Stimulated activated CD8-positive, alpha-beta memory T cell treated with anti-CD3 and anti-CD28 coated beads, Interleukin-12 subunit alpha, Interleukin-12 subunit beta, amount 100 ng/mL, for 1 hour (primary cell): ENCODE data around the gene HOXC12.

ENCODE experiments used
- DNase-seq: peaks from one replicate; pipeline ENCODE4 v3.0.0-alpha.2; 2020; ENCODE audit warnings: low read depth

Gene HOXC12

GRCh38 chr12:53972152-53972702 lies 17.5 kb downstream of the HOXC12 start:
- no peak for DNase-seq

DNA sequence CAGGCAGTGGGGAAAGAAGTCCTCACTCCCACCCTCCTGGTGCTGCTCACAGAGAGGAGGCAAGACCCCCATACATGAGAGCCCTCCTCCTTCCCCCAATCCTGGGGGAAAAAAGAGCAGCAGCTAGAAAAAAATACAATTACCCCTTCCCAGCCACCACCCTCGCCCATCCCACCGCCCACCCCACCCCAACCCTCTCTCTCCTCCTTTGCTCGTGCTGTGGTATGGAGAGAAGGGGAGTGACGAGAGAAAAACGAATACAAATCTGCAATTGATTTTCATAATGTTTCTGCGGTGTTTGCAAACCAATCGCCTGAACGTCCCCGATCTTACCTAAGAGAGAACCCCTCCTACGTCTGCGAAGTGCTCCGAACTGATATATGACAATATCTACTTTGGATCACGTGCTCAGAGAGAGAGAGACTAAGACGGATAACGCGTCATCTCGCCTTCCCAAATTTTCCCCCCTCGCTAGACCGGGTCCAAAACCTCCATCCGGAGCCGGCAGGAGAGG lies 18.1 kb downstream of the HOXC12 start, which contains the start of gene HOXC11:
Gene HOXC11, plus strand, starts transcription at position 405 of the 514 bp plus-strand sequence. CDS start 116 bp downstream, outside the sequence.
- DNase-seq, result no peak

- DNase-seq, result no peak
Observed at GRCh38 chr12:53973236-53974042, 18.7 kb downstream of the HOXC12 start.

- no peak for DNase-seq
Observed at GRCh38 chr12:53974084-53975063, 19.7 kb downstream of the HOXC12 start, which contains the start of gene HOTAIR. HOTAIR (minus strand) TSS chr12:53974954.

- DNase-seq, result no peak
Observed at GRCh38 chr12:53975064-53975471, 20.4 kb downstream of the HOXC12 start.

DNA sequence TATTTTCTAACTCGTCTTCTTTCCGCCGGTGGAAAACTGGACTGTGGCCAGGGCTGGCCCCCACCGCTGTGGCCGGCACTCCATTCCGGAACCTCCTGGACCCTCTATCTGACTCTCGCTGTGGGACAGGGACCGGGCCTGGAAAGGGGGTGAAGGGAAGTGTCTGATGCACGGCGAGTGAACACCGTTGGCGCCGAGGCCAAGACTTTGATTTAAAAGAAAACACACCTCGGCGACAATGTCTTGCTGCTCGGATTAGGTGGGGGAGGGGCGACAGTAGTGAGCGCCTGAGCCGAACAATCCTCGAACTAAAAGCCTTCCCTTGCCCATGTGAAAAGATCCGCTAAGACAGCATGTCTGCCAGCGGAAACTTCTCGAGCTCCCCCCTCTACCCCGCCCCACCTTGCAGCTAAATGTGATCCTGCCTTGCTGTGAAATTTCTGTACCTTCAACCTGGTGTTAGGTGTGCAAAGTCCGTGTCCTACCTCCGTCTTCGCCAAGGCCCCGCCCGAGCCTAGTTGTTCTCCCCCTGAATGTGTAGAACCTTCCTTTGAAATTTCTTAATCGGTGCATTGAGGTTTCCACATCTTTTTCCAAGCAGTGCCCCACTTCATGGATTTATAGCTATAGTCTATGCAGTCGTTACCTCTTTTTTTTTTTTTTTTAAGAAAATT lies 20.9 kb downstream of the HOXC12 start:
- no peak for DNase-seq

DNA sequence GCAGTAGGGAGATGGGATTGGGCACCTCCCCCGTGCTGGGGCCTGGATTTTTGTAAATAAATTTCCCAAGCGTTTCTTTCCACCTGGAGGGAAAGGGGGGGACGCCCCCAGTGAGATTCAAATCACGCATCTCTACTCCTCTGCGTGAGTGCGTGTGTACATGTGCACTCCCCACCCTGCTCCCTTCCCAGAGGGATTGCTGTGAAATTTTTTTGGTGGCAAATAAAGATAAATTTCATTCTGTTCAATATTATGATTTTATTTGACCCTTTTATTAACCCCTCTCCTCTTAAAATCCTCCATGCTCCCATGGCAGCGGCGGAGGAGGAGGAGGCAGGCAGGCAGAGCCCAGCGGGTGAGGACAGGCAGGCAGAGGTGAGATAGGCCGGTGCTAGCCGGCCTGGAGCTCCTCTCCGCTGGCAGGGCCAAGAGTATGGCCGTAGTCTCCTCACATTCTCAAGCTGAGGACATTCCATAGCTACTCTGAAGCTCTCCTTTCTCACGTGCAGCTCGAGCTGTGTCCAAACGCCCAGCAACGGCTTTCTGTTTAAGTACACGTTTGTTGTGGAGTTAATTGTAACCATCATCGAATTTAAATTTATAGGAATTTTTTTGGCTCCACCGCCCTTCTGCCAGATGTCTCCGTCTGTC lies 21.6 kb downstream of the HOXC12 start:
- DNase-seq, result no peak

DNA sequence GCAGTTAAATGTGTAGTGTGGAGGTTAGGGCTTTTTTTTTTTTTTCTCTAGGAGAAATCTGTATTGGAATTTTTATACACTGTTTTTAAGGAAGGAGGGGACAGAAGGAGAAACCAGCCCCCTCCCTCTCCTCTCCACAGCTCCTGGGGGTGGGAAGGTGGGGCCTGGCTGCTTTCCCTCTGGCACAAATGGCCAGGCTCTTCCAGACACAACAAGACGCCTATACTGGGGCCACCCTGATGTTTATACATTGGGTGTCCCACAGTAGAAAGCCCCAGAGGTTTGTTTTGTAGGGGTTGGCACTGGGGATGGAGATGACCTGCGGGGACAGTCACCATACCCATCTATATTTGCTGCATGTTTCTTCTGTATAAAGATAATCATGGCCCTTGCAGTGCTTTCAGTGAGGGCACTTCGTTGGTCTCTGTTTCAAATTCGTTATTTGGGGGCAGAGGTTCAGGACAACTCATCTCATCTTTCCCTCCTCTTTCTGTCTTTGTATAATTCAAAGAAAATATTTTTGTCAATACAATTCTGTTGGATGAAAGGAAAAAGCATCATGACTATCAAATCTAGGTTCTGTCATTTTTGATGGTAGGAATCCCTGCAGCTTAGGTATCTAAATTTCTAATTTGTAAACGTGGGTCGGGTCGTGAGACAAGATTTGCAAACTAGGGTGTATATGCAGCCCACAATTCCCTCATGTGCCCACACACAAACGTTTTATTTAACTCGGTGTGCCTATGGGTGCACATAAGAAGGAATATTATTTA lies 22.3 kb downstream of the HOXC12 start:
- DNase-seq, result no peak

GRCh38 chr12:53977596-53978445 lies 23.1 kb downstream of the HOXC12 start:
- DNase-seq, result no peak

DNA sequence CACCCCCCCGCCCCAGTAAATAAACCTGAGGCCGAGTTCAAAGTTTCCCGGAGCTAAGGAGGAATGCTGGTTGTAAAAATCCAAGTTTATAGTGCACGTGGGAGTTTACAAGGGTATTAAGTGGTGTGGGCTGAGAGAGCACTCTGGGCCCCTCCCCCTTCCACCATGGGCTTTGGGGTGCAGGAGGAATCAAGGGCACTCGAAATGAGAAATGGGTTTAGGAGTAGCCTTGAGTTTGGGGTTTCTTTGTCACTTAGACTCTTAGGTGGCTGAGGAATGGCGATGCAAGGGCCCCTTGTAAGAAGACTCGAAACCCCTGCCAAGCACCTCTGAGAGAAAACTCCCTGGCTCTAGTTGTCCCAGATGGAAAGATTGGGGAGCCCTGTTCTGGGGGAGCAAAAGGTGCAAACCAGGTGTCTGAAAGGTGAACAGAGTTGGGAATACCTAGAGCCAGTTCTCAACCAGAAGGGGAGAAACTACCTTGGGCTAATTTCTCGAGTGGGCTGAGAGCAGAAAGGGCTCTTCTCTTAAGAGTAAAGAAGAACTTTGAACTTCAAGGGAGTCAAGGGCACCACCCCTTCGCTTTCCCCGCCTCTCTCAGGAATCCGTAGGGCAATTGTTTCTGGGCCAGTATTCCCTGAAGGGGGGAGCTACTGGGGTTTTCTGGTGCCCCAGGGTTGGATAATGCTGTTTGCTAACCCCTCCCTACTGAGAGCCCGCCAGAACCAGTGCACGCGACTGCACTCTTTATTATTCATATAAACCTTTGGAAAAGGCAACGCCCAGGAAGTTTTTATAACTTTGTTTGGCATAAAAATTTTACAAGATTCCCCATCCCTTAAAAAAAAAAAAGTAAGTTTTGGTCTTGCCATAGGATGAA lies 24.0 kb downstream of the HOXC12 start:
- no peak for DNase-seq

DNA sequence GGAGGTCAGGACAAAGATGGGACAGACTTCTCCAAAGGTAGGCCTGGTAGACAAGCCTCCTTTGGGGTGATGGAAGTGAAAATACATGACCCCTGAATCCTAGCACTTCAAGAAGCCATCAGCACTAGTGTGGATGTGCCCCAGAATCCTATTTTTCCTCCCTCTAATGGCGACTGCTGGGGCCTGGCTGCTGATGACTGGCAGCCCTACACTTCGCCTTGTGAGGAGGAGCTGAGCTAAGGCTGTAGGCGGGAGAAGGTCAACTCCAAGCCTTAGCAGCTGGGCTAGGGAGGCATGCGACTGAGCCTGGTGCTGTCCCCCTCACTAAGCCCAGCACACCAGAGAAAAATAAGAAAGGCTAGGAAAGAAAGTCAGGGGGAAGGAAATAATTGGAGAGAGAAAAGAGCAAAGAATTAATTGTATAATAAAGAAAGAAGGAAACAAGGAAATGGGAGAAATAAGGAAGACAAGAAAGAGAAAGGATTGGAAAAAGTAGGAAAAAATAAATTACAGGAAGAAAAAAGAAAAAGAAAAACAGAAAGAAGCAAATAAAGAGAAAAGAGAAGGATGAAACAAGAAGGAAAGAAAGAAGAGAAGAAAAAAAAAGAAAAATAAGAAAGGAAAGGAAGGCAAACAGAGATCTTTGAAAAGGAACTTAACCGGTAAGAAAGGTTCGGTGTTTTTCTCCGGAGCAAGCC lies 25.6 kb downstream of the HOXC12 start:
- no peak for DNase-seq

DNA sequence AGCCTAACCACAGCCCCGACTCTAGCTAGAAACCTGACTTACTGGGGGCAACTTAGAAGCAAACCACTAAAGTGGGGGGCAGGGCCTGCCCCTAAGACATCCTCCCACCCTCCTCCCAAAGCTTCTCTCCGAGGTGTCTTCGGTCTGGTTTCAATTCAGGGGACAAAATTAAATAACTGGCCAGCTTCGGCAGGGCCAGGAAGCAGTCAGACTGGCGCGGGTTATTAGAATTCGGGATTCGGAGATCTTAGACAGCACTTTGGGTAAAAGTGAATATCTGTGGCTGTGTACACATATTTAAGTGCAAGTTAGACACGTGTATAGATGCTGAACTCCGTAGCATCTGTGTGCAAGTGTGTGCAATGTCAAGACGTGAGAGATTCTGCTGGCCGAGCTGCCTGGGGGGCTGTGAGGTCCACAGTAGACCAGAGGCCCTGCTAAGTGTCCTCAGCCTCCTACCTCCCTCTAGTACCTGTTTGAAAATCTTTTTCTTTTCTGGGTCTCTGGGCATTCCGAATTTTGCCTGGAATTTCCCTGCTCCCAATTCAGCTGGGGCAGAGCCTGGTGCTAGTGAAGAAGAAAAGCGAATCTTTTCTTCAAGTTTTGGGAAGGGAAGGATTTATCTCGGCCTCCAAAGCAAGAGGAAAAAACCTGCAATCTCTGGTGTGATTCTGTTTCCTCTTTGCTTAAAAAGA lies 26.2 kb downstream of the HOXC12 start:
- DNase-seq, result no peak

- no peak for DNase-seq
Observed at GRCh38 chr12:53981634-53982565, 27.2 kb downstream of the HOXC12 start.

GRCh38 chr12:53982648-53983567 lies 28.2 kb downstream of the HOXC12 start:
- no peak for DNase-seq

DNA sequence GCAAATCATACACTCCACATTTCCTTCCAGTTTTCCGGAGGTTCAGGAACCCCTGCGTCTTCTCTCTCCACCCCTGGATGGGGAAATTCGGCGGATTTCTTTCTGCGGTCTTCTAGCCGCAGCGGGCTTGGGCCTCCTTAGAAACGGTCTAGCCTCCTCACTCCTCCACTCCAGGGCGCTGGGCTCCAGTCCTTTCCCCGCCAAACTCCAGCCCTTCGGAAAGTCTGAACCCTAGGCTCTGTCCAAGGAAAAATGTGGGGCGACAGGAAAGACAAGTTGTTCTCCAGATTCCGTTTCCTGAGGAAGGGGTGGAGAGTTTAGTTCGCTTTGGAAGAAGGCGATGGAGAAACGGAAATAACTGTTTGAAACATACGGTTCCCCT lies 28.9 kb downstream of the HOXC12 start:
- DNase-seq, result no peak
